H7 (cell line): ENCODE data around the gene HCRT. TPM values are rescaled to one million over a fixed set of nuclear protein-coding genes. Genes with fewer than 3 reads are reported as not detected.

Experiments used
- DNase-seq: peaks from one replicate; pipeline ENCODE4 v3.0.0; 2012
- H3K27me3 ChIP-seq: 2 replicates; pipeline ENCODE4 v1.6.0; 2011; ENCODE audit warnings: mild to moderate bottlenecking, low read length; ENCODE audit not compliant: control insufficient read depth, insufficient read depth
- H3K36me3 ChIP-seq: replicated peaks from 2 replicates; pipeline ENCODE4 v1.5.1; 2011; ENCODE audit warnings: low read length; ENCODE audit not compliant: control insufficient read depth, insufficient read depth
- H3K4me3 ChIP-seq: 2 replicates; pipeline ENCODE4 v1.5.1; 2011; ENCODE audit warnings: low read depth, mild to moderate bottlenecking, control low read depth, low read length, moderate library complexity; ENCODE audit not compliant: insufficient read depth
- total RNA-seq: library from RNA; depleted of rRNA; stranded (reverse); fragments of >200 nt; shearing (Covaris generic); gene quantifications from 2 replicates; pipeline ENCODE4 v1.2.3, GENCODE V29; 2014

HCRT gene
- total RNA-seq, 1 experiment from 2014 or later, result not detected

DNA sequence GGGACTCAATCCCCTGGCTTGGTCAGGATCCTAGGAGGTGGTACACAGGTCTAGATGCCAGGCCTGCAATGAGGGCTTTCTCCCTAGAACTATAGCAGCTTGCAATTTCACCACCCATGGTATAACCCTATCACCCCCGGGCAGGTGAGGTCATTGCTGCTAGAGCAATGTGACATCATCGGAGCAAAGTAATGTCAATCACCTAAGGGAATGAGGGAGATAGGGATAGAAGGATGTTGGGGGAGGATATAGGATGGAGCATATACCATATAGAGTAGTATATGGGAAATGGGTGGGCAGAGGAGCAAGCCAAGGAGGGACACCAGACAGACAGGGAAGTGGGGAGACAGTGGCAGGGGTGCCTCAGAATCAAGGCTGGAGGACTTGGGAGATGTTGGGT, 7.6 kb downstream of the HCRT start:
- no peak for DNase-seq
- H3K36me3 ChIP-seq, result no peaks in the 10 kb centered on the region
- H3K4me3 ChIP-seq, result no peak overlapping the region
- H3K27me3 ChIP-seq, result peaks cover 22% of the 10 kb centered on the region

- Histone ChIP-seq H3K36me3 (no peaks in the 10 kb centered on the region), H3K4me3 (no peak overlapping the region), H3K27me3 (peaks cover 1% of the 10 kb centered on the region; the same call in 1 of the 2 replicates)
- no peak for DNase-seq
Observed at GRCh38 chr17:42174126-42174783, 11.0 kb downstream of the HCRT start.

GRCh38 chr17:42171831-42172230, 13.4 kb downstream of the HCRT start:
- Histone ChIP-seq H3K27me3 (no peaks in the 10 kb centered on the region), H3K36me3 (no peaks in the 10 kb centered on the region), H3K4me3 (no peak overlapping the region)
- DNase-seq, result peak; percentile 86

DNA sequence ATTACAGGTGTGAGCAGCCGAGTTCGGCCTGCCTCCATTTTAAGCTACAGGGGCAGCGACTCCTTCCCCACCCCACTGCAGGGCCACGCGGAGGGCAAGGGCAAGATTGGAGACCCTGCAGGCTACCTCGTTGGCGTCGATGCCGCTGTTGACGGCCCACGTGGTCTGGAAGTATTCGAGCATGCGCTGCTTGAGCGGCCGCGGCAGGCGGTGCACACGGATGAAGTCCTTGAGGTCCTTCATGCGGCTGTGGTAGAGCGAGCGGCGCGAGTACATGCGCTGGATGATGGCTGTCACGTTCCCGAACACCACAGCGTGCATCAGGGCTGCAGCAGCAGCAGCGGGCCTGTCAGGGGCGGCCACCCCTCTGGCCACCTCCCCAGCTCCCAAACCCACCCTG, 15.9 kb downstream of the HCRT start:
- no peak for DNase-seq
- no peak overlapping the region for H3K4me3 ChIP-seq
- no peaks in the 10 kb centered on the region for H3K27me3 ChIP-seq
- H3K36me3 ChIP-seq, result no peaks in the 10 kb centered on the region

- Histone ChIP-seq H3K36me3 (no peaks in the 10 kb centered on the region), H3K27me3 (no peaks in the 10 kb centered on the region), H3K4me3 (no peak overlapping the region)
- no peak for DNase-seq
Observed at GRCh38 chr17:42167807-42168206, 17.4 kb downstream of the HCRT start.

GRCh38 chr17:42166196-42166763, 19.0 kb downstream of the HCRT start:
- no peaks in the 10 kb centered on the region for H3K36me3 ChIP-seq
- H3K4me3 ChIP-seq, result no peak overlapping the region
- DNase-seq, result no peak
- H3K27me3 ChIP-seq, result no peaks in the 10 kb centered on the region

DNA sequence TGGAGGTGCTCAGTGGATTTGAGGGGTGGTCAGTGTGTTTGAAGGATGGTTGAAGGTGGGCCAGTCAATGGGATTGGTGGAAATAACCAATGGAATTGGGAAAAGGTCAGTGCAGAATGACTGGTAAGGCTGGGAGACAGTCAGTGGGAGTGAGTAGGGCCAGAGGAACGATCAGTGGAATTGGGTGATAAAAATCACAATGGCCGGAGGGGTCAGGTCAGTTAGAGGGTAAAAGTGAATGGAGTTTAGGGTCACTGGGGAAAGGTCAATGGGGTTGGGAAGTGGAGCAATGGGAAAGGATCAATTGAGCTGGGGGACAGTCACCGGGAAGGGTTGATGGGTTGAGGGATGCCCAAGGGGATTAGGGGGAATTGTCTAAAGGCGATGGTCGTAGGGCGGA, 19.5 kb downstream of the HCRT start:
- Histone ChIP-seq H3K36me3 (no peaks in the 10 kb centered on the region), H3K4me3 (no peak overlapping the region), H3K27me3 (no peaks in the 10 kb centered on the region)
- no peak for DNase-seq

- no peaks in the 10 kb centered on the region for H3K27me3 ChIP-seq
- peak; percentile 65 for DNase-seq
Observed at GRCh38 chr17:42163696-42164407, 21.4 kb downstream of the HCRT start.

GRCh38 chr17:42163113-42163512, 22.1 kb downstream of the HCRT start:
- DNase-seq, result peak; percentile 92
- no peaks in the 10 kb centered on the region for H3K27me3 ChIP-seq
- H3K4me3 ChIP-seq, result no peak overlapping the region
- H3K36me3 ChIP-seq, result no peaks in the 10 kb centered on the region

More at GRCh38 chr17:42163696-42164407, 21.4 kb downstream of the HCRT start:
- Histone ChIP-seq H3K4me3 (no peak overlapping the region), H3K36me3 (no peaks in the 10 kb centered on the region)

- no peaks in the 10 kb centered on the region for H3K27me3 ChIP-seq
- H3K4me3 ChIP-seq, result no peak overlapping the region
- DNase-seq, result no peak
- H3K36me3 ChIP-seq, result no peaks in the 10 kb centered on the region
Observed at GRCh38 chr17:42160531-42160910, 24.7 kb downstream of the HCRT start.

DNA sequence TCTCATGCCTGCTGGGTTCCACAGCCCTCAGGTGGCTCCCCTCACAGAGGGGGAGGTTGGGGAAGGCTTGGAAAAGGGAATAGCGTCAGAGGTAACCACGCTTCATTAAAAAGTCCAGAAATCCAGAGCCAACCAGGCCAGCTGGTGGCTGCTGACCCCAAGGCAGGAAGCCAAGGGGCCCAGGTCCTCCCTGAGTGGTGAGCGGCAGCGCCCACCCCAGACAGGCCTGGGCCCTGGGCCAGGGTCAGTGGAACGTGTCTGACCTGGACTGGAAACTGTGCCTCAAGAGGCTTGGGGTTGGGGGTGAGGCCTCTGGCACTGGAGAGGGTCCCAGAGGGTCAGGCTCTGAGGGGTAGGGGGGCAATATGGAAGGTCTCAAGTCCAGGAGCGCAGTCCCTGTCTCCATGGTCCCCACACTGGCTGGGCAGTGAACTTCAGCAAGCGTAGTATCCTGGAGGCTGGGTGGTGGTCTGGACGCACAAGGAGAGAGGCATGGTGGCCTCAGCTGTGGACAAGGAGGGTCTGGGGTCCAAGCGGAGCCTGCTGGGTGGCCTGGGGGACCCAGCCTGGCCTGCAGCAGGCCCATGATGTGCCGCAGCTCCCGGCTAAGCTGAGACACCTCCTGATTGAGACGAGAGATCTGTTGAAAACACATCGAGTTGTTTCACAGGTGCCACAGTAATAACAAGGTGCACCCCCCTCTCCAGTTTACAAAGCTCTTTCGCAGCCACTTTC, 25.3 kb downstream of the HCRT start:
- Histone ChIP-seq H3K4me3 (no peak overlapping the region), H3K27me3 (no peaks in the 10 kb centered on the region), H3K36me3 (no peaks in the 10 kb centered on the region)
- DNase-seq, result no peak

DNA sequence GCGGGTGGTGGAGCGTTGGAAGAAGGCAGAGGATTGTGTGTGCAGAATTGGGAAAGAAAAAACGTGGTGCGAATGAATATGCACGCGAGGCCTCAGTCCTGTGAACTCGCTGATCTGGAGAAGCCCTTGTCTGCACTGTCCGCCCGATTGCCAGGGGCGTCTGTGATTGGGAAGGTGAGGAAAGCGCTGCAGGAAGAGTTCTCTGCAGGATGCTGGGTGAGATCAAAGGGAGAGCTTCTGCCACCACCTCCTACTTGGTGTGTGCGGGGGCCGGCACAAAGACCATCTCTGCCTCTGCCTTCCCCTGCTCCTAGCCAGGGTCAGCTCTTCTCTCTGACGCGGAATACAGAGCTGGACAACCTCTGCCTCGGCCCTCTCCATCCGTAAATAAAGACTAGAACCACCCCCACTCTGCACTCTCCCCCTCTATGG, 29.6 kb downstream of the HCRT start:
- H3K27me3 ChIP-seq, result no peaks in the 10 kb centered on the region
- DNase-seq, result peak; percentile 71

DNA sequence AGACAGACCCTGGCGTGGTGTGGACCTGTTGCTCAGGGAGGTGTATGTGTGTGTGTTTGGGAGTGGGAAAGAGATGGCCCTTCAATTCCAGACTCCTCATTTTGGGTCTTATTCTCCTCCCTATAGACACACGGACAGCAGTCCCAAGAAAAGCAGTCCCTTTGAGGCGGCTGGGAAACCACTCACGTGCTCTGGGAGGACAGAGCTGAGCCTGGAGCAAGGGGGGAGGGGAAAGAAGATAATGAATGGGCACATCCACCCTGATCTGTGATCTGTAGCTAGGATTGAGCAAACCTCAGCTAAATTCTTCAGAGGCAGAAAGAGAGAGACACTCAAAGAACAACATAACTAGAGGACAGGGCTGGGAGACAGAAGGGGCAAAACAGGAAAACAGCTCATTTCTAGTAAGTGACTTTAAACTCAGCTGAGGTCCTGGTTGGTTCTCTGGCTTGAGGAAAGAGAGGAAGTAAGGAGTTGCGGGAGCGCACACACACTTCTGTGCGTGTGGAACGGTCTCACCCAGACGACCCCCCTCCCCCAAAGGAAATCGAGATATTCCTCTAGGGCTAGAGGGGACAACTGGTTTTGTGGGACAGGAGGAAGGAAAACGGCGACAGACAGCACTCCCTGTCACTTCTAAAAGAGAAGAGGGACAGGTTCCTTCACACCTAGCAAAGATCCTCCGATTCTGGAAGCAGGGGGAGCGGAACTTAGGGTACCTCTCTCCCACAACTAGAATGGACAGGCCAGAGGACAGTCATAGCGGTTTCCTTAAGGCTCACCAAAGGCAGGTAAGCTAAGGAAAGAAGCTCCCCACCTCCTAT, 31.1 kb downstream of the HCRT start:
- peak; percentile 40 for DNase-seq
- peak overlapping the region; percentile 85 for H3K4me3 ChIP-seq
- no peaks in the 10 kb centered on the region for H3K36me3 ChIP-seq
- no peaks in the 10 kb centered on the region for H3K27me3 ChIP-seq

More for the DNA sequence above, 29.6 kb downstream of the HCRT start:
- peak overlapping the region; percentile 67 for H3K4me3 ChIP-seq
- H3K36me3 ChIP-seq, result no peaks in the 10 kb centered on the region
